Skin epidermis (tissue), 12 donors: ENCODE results near the gene VAMP5.
A peak's percentile ranks its signal among the peaks of the same experiment; 100 is the strongest.
"Not testable (repeated sequence)": the region's sequence is repeated elsewhere in the genome, so short reads cannot be mapped to it uniquely, and the experiment has no call there.

Experiments used
- H3K27ac ChIP-seq, 21 experiments: fragments of 200-600 bp; sonication (generic) in 11 of 21; one replicate each; pipeline ENCODE4 v1.5.0; 2020; ENCODE audit warnings: mild to moderate bottlenecking in 3 of 21, inconsistent platforms in 2 of 21, moderate library complexity in 2 of 21
- H3K4me3 ChIP-seq, 7 experiments: fragments of 200-600 bp; sonication (generic) in 2 of 7; one replicate each; pipeline ENCODE4 v1.5.0; 2020; ENCODE audit warnings: inconsistent platforms in 2 of 7, mild to moderate bottlenecking in 2 of 7, moderate library complexity in 1 of 7

Gene VAMP5

GRCh38 chr2:85579266-85579935 is 4.8 kb upstream of the VAMP5 start:
- Histone ChIP-seq H3K4me3 (peak overlapping the region; percentile 17 to 62 (median 52)), H3K27ac (peak overlapping the region in 20 of 21 experiments; percentile 76 to 94 (median 88))

GRCh38 chr2:85580206-85580605 is 4.0 kb upstream of the VAMP5 start:
- H3K27ac ChIP-seq = peak overlapping the region in 16 of 21 experiments; percentile 76 to 94 (median 88)
- H3K4me3 ChIP-seq = no peak overlapping the region

GRCh38 chr2:85582492-85582891 is 1.7 kb upstream of the VAMP5 start:
- H3K4me3 ChIP-seq = no peak overlapping the region
- peak overlapping the region in 1 of 21 experiments; percentile 21 for H3K27ac ChIP-seq

- peak overlapping the region; percentile 31 to 58 (median 50) for H3K4me3 ChIP-seq
- peak overlapping the region; percentile 69 to 96 (median 87) for H3K27ac ChIP-seq
These were observed 421 bp upstream of the VAMP5 start for GRCh38 chr2:85583667-85584353.

GRCh38 chr2:85584857-85585780 is 888 bp downstream of the VAMP5 start:
- H3K4me3 ChIP-seq = peak overlapping the region; percentile 31 to 58 (median 50)

GRCh38 chr2:85585781-85586105 is 1.5 kb downstream of the VAMP5 start:
- peak overlapping the region in 19 of 21 experiments; percentile 71 to 96 (median 87) for H3K27ac ChIP-seq
- H3K4me3 ChIP-seq = no peak overlapping the region

More at GRCh38 chr2:85584857-85585780, 888 bp downstream of the VAMP5 start:
- peak overlapping the region; percentile 69 to 96 (median 87) for H3K27ac ChIP-seq

GRCh38 chr2:85588236-85588635 is 4.0 kb downstream of the VAMP5 start:
- H3K4me3 ChIP-seq = no peak overlapping the region
- H3K27ac ChIP-seq = peak overlapping the region in 17 of 21 experiments; percentile 8 to 92 (median 57)

GRCh38 chr2:85588645-85589044 is 4.4 kb downstream of the VAMP5 start:
- H3K4me3 ChIP-seq = no peak overlapping the region
- H3K27ac ChIP-seq = peak overlapping the region in 16 of 21 experiments; percentile 5 to 92 (median 70)

GRCh38 chr2:85589181-85589580 is 5.0 kb downstream of the VAMP5 start:
- Histone ChIP-seq H3K27ac (peak overlapping the region in 14 of 21 experiments; percentile 16 to 92 (median 78)), H3K4me3 (no peak overlapping the region)

GRCh38 chr2:85589982-85590791 is 6.0 kb downstream of the VAMP5 start:
- peak overlapping the region in 20 of 21 experiments; percentile 55 to 92 (median 80) for H3K27ac ChIP-seq
- no peak overlapping the region for H3K4me3 ChIP-seq

GRCh38 chr2:85590950-85591349 is 6.7 kb downstream of the VAMP5 start:
- H3K4me3 ChIP-seq = no peak overlapping the region
- peak overlapping the region in 20 of 21 experiments; percentile 55 to 92 (median 80) for H3K27ac ChIP-seq

GRCh38 chr2:85591563-85591962 is 7.3 kb downstream of the VAMP5 start:
- Histone ChIP-seq H3K27ac (peak overlapping the region in 20 of 21 experiments; percentile 55 to 92 (median 80)), H3K4me3 (no peak overlapping the region)

GRCh38 chr2:85592299-85592698 is 8.1 kb downstream of the VAMP5 start:
- H3K27ac ChIP-seq = peak overlapping the region in 14 of 21 experiments; percentile 55 to 92 (median 82)
- not testable (repeated sequence) for H3K4me3 ChIP-seq

- Histone ChIP-seq H3K4me3 (no peak overlapping the region), H3K27ac (peak overlapping the region in 3 of 21 experiments; percentile 52 to 90 (median 78))
These were observed 8.8 kb downstream of the VAMP5 start for GRCh38 chr2:85593023-85593422.

GRCh38 chr2:85594715-85595300 is 10.6 kb downstream of the VAMP5 start:
- peak overlapping the region in 20 of 21 experiments; percentile 72 to 94 (median 91) for H3K27ac ChIP-seq

GRCh38 chr2:85595301-85596025 is 11.2 kb downstream of the VAMP5 start, which contains the start of gene RNF181:
Gene RNF181 (plus strand): TSS chr2:85595745. CDS start chr2:85595764, 19 bp downstream.
- Histone ChIP-seq H3K27ac (peak within 1 kb of the TSS; percentile 70 to 94 (median 91)), H3K4me3 (peak within 1 kb of the TSS; percentile 59 to 85 (median 72))

More at GRCh38 chr2:85594715-85595300, 10.6 kb downstream of the VAMP5 start:
- H3K4me3 ChIP-seq = peak overlapping the region; percentile 59 to 85 (median 72)

- peak overlapping the region; percentile 59 to 85 (median 72) for H3K4me3 ChIP-seq
- H3K27ac ChIP-seq = peak overlapping the region; percentile 70 to 94 (median 91)
These were observed 11.7 kb downstream of the VAMP5 start for GRCh38 chr2:85596026-85596333.
